ENCODE data around the gene ZNF771. TPM values are rescaled to one million over a fixed set of nuclear protein-coding genes. Genes with fewer than 3 reads are reported as not detected.

Gene ZNF771
- total RNA-seq, 1 experiment from 2014 or later, result 11.0 TPM

DNA sequence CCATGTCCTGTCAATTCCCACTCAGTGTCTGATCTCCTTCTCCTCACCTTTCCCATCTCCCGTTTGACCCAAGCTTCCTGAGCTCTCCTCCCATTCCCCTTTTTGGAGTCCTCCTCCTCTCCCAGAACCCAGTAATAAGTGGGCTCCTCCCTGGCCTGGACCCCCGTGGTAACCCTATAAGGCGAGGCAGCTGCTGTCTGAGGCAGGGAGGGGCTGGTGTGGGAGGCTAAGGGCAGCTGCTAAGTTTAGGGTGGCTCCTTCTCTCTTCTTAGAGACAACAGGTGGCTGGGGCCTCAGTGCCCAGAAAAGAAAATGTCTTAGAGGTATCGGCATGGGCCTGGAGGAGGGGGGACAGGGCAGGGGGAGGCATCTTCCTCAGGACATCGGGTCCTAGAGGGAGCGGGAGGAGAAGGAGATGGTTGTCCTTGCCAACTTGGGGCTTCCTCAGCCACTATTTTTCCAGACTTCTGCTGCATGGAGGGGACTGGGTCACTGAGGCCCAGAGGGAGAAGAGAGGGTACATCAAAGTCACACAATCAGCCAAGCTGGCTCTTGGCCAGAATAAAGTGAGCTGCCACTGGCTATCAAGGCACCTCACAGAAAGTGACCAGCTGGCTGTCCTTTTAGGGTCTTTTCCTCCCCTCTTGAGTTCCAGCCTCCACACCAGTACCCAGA lies 35.2 kb upstream of the ZNF771 start (continued):
- no peak for TF ChIP-seq RAD21 (IDR thresholded peaks at IDR 0.05; ENCODE audit: low read depth)
- TF ChIP-seq CBX3 (IDR thresholded peaks at IDR 0.05; ENCODE audit: low read depth), result no peak

DNA sequence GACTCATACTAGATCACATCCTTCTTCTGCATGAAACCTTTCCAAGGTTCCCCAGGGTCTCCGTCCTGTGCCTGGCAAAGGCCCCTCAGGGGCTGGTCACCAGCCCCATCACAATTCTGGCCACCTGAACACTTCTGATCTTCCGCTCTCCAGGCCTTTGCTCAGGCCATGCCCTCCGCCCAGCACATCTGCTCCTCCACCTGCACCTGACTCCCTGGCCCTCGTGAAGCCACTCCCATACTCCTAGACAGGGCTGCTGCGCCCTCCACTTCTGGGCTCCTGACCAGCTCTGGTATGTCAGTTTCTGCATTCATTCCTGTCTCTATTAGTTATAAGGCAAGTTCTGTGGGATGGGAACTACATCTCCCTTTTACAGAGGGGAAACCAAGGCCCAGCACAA lies 34.7 kb upstream of the ZNF771 start:
- Histone ChIP-seq H3K79me2 (ENCODE audit: insufficient read depth, low read length) (peaks cover 22% of the 10 kb centered on the region), H4K20me1 (ENCODE audit: insufficient read depth) (no peaks in the 10 kb centered on the region), H3K4me1 (ENCODE audit: control insufficient read depth in 1 of 2, insufficient read depth in 2 of 2, low read length in 2 of 2) (peaks cover 27 to 43% of the 10 kb centered on the region in 2 experiments), H3K27ac (ENCODE audit: low read depth, low read length) (no peak overlapping the region), H3K9me2 (ENCODE audit: insufficient read depth) (no peaks in the 10 kb centered on the region), H3K27me3 (ENCODE audit: insufficient read depth, low read length) (no peaks in the 10 kb centered on the region), H2AFZ (ENCODE audit: low read depth, low read length, poor library complexity, severe bottlenecking) (no peak overlapping the region), H3K4me3 (replicated peaks in 1 of 2; ENCODE audit: low read depth in 1 of 2, low read length in 2 of 2) (no peak overlapping the region), H3K9ac (ENCODE audit: low read length) (no peak overlapping the region), H3K4me2 (ENCODE audit: low read length) (no peak overlapping the region), H3K36me3 (ENCODE audit: control insufficient read depth in 1 of 2, insufficient read depth in 2 of 2, low read length in 2 of 2) (peaks cover 0 to under 1% of the 10 kb centered on the region in 2 experiments; a peak in 1 of 4 replicates), H3K9me3 (ENCODE audit: control insufficient read depth in 1 of 2, insufficient read depth in 1 of 2, low read depth in 1 of 2, low read length in 2 of 2) (no peaks in the 10 kb centered on the region)
- no TSS peak for BruUV-seq (replicated peaks)
- no peak for TF ChIP-seq SP1 (IDR thresholded peaks at IDR 0.05; ENCODE audit: low read depth)
- TF ChIP-seq CTCF (IDR thresholded peaks at IDR 0.05 in 2 of 3, conservative IDR thresholded peaks at IDR 0.05 in 1 of 3; ENCODE audit: borderline replicate concordance in 1 of 3, insufficient read depth in 1 of 3, low read depth in 2 of 3, low read length in 2 of 3), result no peak
- TF ChIP-seq FOSL1 (IDR thresholded peaks at IDR 0.05; ENCODE audit: low read depth), result no peak
- TF ChIP-seq ATF3 (IDR thresholded peaks at IDR 0.05), result no peak
- TF ChIP-seq, protein P1, sequence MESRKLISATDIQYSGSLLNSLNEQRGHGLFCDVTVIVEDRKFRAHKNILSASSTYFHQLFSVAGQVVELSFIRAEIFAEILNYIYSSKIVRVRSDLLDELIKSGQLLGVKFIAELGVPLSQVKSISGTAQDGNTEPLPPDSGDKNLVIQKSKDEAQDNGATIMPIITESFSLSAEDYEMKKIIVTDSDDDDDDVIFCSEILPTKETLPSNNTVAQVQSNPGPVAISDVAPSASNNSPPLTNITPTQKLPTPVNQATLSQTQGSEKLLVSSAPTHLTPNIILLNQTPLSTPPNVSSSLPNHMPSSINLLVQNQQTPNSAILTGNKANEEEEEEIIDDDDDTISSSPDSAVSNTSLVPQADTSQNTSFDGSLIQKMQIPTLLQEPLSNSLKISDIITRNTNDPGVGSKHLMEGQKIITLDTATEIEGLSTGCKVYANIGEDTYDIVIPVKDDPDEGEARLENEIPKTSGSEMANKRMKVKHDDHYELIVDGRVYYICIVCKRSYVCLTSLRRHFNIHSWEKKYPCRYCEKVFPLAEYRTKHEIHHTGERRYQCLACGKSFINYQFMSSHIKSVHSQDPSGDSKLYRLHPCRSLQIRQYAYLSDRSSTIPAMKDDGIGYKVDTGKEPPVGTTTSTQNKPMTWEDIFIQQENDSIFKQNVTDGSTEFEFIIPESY (IDR thresholded peaks at IDR 0.05; ENCODE audit: extremely low read depth, insufficient replicate concordance, low read length), result no peak
- TF ChIP-seq EZH2phosphoT487 (IDR thresholded peaks at IDR 0.05; ENCODE audit: borderline replicate concordance), result no peak
- TF ChIP-seq SRF (IDR thresholded peaks at IDR 0.05; ENCODE audit: low read depth), result no peak
- TF ChIP-seq YY1 (IDR thresholded peaks at IDR 0.05; ENCODE audit: extremely low read depth, insufficient replicate concordance, low read depth, low read length), result no peak
- TF ChIP-seq, protein P2, sequence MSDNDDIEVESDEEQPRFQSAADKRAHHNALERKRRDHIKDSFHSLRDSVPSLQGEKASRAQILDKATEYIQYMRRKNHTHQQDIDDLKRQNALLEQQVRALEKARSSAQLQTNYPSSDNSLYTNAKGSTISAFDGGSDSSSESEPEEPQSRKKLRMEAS (IDR thresholded peaks at IDR 0.05), result no peak
- TF ChIP-seq EGR1 (IDR thresholded peaks at IDR 0.05; ENCODE audit: low read depth), result no peak
- TF ChIP-seq RAD21 (IDR thresholded peaks at IDR 0.05; ENCODE audit: low read depth), result no peak
- POLR2A ChIA-PET, result no interaction called here
- CTCF ChIA-PET, result interaction anchor here (0.7 kb wide), 1 partner anchor 672 kb away, joined by 3 read pairs; no protein-coding TSS in a partner anchor
- no peak for ATAC-seq
- no peak for DNase-seq (ENCODE audit: low read depth, low spot score)
- RAD21 ChIA-PET (ENCODE audit: low non-redundant PET in 1 of 2, low total read pairs in 2 of 2, uncharacterized antibody in 2 of 2, unreplicated experiment in 2 of 2), result no interaction called here
- intact Hi-C loops (cut with micrococcal nuclease), result no loop called here
